GM18526 (cell line): ENCODE measurements around the gene ITGA8.

Experiments
- POLR2A ChIP-seq: IDR thresholded peaks from 3 replicates; pipeline ENCODE4 v1.6.1; 2011; ENCODE audit not compliant: insufficient read length; ENCODE audit errors: extremely low read depth

ITGA8 gene

DNA sequence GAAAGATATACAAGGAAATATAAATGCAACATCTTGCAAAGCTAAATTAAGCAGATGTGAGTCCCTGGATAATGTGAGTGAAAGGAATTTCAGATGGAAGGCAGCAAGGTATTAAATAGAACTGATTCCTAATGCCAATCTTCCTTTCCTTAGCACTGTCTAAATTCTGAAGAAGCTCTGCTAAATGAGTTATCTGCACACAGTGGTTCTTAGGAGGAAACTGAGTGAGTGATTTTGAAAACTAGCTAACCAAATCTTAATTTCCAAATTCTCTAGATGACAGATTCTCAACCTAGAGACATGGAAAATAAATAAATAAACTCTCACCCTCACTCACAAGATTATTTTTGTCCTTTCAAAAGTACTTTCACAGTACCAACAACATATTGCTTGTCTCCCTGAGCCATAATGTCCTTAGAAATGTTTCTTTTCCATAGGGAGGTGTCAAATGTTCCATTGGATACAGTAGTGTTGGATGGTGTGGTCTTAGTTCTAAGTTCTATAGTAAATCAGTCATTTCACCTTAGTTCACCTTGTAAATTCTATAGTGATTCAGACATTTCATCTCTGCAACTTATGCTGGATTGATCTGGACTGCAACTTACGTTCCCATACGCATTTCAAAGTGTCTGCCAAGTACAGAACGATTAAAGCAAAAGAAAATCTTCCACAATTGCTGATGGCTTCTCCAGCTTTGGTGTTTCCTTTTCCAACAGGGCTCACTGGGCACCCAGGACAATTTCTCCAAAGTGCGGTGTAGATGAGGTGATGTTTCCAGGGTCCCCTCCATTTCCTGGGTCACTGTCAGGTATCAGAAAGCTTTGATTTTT, 203.3 kb downstream of the ITGA8 start:
- TF ChIP-seq POLR2A: no peak

DNA sequence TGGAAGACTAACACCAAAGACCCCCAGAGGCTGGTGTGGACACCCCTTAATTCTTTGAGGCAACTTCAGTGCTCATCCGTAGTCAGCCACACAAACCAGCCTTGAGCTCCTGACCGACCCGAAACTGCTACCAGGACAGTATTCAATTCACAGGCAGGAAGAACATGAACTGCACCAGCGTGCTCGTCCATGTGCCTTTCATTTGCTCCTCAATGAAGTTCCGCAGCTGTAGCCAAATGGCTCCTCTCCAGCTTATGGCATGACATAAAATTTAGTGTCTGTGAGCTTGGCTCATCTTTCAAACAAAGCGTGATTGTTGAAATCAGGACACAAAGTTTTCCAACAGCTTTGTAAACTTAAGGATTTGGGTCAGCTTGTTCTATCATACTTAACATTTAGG, 204.5 kb downstream of the ITGA8 start:
- TF ChIP-seq POLR2A: no peak

DNA sequence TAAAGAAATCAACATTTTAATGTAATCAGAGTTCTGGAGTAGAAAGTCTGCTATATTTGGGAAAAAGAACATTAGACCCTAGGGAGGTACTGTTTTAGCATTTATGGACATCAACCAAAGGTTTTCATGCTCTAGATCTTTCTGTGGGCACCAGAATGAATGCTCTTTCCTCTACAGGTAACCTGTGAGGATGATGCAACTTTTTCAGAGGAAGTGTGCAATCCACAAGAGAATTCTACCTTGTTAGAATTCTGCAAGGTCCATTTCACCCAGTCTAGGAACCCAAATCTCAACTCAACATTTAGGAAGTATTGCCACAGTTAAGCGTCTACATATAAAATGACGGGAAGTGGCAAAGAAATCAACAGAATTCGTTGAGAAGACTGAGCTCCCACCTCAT, 208.8 kb downstream of the ITGA8 start:
- TF ChIP-seq POLR2A: no peak

DNA sequence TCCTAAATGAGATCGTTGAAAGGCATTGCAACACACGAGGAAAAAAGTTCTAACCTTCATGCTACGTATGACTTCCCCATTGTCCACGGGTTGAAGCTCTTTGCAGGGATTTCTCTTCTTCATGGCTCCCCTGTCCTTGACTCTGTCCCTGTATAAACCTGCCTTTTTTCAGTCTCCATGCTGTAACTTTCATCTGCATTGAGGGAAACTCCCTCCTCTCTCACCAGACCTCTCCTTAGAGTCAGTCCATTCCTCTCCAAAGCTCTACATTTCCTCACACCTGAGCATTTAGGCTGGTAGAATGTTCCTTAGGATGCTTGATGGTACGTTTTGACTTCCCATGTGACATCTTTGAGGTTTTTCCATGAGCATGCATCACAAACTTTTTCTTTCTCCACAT, 214.4 kb downstream of the ITGA8 start:
- no peak for TF ChIP-seq POLR2A

DNA sequence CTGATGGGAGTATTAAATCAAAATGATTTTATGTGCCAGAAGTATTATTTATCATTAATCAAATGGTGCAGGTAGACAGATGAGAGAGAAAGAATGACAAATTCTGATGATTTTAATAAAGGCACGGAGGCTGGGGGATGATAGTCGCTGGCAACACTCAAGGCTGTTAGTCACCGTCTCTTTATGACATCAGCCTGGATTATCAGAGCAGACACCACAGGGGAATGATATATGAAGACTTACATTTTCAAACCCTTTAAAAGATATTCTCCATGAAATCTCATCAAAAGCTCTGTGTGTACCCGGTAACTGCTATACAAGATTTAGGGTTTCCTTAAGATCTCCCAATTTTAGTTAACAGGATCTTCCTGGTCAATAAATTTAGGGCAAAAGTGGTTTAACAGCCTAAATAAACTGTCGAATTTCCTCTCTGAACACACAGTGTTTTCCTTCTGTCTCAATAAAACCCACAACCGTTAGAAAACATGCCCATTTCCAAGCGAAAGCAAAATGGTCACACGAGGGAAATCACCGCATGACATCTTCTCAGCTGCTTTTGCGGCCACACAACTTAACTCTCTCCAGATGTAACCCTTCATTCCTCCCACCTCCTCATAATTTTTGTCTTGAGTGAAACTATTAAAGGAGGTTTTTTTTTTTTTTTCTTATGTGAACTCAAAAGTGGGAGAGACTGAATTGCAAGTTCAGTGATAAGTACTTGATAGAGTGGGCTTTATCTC, 215.5 kb downstream of the ITGA8 start:
- TF ChIP-seq POLR2A: no peak

DNA sequence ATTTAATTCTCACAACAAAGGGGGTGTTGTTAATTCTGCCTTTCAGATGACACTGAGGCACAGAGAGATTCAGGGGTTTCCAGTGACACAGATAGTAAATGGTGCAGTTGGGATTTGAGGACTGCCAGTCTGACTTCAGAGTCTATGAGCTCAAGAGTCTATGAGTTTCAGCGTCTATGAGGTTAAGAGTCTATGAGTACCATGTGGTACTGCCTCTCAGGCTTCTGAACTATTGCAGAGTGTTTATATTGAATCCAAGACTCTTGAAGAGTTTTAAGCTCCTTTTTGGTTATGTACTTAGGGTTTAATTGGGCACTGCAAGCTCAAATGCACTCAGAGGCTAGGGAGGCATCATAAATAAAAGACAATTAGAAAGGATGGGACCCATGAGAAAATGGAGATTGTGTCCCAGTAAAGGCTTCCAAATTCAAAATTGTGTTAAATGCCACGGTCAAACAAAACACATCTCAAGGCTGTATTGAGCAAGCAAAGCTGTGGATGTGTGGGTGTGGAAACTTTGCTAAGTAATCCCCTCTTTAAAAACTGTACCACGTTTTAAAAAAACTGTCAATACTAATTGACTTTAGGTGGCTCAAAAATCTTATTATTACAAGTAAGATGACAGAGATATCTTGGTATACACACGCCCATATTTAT, 224.7 kb downstream of the ITGA8 start:
- TF ChIP-seq POLR2A: no peak

DNA sequence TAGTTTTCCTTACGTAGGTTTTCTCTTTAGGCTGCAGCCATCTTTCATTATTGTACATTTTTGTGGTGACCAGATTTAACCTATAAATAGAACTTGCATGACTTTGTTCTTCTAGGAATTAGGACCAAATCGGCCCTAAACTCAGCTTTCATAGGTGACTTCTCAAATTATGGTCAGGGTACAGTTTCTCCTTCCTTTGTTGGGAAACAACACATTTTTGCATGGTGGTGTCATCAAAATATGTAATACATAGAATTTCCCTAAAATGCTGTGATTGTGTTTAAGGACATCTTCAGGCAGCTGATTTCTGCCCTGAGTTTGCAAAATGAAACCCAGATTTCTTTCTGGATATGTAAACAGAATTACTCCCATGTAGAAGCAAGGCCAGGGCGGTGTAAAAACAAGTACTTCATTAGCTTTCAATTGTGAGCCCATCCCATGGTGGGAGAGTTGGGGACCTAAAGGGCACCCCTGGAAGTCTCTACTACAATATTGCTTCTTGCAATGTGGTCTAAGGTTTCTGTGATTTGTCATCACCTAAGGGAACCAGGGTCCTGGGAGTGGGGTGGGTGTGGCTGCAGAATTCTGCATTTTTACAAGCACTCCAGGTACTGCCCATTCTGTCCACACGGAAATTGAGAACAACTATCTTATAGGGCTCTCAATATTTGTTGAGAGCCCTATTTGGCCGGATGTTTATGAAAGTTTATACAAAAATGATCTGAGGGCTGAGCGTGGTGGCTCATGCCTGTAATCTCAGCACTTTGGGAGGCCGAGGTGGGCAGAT, 227.7 kb downstream of the ITGA8 start:
- no peak for TF ChIP-seq POLR2A

DNA sequence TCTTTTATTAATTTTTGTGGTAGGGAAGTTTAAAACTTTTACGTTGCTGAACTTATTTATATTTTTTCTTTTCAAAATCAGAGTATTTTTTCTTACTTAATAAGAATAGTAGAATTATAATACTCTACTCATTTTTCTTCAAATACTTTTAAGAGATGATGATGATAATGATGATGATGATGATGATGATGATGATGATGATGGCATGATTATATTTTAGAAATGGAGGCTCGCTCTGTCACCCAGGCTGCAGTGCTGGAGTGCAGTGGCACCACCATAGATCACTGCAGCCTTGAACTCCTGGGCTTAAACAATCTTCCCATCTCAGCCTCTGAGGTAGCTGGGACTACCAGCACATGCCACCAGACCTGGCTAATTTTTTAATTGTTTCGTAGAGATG, 230.3 kb downstream of the ITGA8 start:
- no peak for TF ChIP-seq POLR2A

DNA sequence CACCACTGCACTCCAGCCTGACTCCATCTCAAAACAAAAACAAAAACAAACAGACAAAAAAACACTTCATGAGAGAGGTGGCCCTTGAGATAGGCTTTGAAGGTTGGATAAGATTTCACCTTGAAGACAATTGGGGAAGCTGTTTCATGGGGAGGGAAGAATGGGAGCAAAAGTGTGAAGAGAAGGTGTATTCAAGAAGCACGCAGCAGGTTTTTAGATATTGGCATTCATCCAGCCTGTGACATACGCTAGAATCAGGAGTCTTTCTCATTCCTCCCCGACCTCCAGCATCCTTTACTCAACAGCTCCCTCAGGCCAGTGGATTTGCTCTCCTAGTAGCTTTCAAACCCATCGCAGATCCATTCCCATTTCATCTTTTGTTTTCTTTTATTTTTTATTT, 232.3 kb downstream of the ITGA8 start:
- TF ChIP-seq POLR2A: no peak

DNA sequence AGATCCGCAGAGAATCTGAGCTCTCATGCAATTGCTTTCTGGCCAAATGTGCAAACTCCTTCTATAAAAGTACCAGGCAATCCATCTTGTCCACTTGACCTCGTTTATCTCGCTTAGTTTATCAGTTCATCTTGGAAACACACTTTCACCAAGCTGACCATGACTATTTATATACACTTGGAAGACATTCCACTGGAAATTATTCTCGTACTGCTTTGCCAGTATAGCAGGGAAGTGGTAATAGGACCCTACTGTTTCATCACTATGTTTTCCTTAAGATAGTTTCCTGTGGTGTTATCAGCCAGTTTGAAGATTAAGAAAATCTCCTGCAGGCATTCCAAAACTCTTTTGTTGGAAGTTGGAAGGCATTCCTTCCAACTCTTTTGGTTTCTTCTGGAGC, 233.3 kb downstream of the ITGA8 start:
- TF ChIP-seq POLR2A: no peak

DNA sequence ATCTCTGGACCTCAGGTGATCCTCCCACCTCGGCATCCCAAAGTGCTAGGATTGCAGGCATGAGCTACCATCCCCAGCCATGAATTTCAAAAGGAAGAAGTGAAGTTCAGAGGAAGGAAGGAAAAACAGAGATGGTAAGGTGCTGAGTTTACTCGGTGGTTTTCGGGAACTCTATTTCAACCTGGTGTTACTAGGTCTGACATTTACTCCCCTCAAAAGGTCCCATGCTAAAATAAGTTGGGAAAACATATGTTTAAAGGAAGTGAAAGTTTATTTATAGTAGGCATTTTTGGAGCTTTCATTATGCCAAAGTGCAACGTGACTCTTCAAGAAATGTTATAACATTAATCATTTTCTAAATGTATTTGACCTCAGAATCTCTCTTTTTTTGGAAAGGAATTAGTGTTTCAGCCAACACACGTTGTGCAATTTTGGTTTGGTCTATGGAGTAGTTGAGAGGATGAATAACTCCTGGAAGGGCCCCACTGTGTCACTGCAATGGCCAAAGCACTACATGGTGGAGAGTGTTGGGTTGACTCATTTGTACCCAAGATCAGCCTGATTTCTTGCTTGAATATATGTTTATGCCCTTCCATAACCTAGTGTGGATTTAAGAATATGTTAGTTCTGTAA, 233.9 kb downstream of the ITGA8 start:
- TF ChIP-seq POLR2A: no peak

DNA sequence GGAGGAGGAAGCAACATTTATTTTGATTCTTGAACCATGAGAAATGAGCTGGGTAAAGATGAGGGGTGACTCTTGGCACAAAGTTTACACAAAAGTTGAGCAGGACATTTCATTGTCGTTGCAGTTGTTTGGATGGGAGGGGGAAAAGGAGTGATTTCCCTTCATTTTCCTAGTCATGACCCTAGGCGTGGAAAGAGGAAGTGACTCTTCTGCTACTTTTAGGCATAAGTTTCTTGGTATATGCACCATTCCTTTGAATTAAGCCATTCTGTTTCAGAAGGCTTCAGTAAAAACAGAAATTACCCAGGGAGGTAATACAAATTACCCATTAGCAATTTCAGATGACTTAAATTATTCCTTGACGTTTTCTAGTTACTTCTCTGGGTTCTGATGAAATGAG, 234.7 kb downstream of the ITGA8 start:
- no peak for TF ChIP-seq POLR2A

DNA sequence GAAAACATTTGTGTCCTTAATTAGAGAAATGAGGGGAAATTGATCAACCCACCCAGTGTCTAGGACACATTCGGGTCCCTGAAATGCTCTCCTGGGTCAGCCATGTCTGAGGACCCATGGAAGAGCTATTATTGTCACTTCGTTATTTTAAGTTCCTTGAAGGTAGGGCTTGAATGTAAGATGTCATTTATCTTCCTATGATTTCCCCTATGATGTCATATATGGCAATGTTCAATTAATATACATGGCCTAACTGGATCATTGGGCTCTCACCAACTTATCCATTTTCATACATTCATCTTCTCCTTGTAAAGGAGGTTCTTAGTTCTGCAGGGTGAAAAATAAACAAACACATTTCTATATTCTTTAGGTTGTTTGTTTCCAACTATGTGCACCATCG, 235.6 kb downstream of the ITGA8 start:
- no peak for TF ChIP-seq POLR2A

DNA sequence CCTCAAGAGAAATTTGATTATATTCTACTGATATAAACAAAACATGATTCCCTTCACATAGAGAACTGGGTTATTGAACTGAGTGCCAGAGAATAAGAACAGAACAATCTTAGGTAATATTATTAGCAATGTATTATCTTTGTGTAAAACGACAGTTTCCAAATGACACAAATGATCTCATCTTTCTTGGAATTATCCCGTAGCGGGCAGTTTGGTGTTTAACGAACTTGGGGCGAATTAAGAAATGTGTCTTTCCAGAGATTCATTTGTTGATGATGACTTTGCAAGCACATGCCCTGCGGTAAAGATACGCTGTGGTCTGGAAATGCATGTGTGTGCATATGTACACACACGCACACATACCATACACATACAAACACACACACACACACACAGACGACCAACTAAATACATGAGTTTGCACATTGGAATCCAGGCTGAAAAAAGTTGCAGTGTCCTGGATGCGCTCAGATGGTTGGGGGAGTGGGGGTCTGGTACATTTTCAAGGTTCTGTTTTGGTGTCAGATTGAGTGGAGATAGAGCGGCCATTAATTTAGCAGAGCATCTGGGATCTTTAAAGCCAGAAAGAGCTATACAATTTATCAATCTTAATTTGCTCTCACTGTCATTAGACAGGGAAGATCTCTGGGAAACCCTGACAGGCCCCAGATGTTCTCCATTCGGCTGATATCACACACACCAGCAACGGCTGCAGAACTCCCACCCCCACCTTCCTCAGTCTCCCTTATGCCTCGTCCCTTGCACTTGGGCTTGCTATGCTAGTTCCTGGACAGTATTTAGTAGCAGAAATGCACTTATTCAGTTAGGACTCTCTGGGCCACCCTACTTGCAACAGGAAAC, 236.3 kb downstream of the ITGA8 start:
- no peak for TF ChIP-seq POLR2A
